ENCODE results near the gene RIPPLY1.
"Not testable (repeated sequence)": the region's sequence is repeated elsewhere in the genome, so short reads cannot be mapped to it uniquely, and the experiment has no call there.

The RIPPLY1 gene

GRCh38 chrX:106906361-106906760 lies 3.2 kb upstream of the RIPPLY1 start:
- no peak for DNase-seq (ENCODE audit: low read depth)

- no peak for DNase-seq (ENCODE audit: low read depth)
These were observed 2.0 kb upstream of the RIPPLY1 start for GRCh38 chrX:106905064-106905708.

GRCh38 chrX:106903856-106904528 lies 851 bp upstream of the RIPPLY1 start:
- no peak for DNase-seq (ENCODE audit: low read depth)

- DNase-seq (ENCODE audit: low read depth): no peak
These were observed 457 bp downstream of the RIPPLY1 start for GRCh38 chrX:106902684-106903083.

GRCh38 chrX:106901781-106902219 lies 1.3 kb downstream of the RIPPLY1 start:
- DNase-seq (ENCODE audit: low read depth): no peak

GRCh38 chrX:106901341-106901740 lies 1.8 kb downstream of the RIPPLY1 start:
- DNase-seq (ENCODE audit: low read depth): no peak

GRCh38 chrX:106899841-106900240 lies 3.3 kb downstream of the RIPPLY1 start:
- DNase-seq (ENCODE audit: low read depth): no peak

GRCh38 chrX:106899276-106899675 lies 3.9 kb downstream of the RIPPLY1 start:
- DNase-seq (ENCODE audit: low read depth): no peak

- DNase-seq (ENCODE audit: low read depth): no peak
These were observed 4.7 kb downstream of the RIPPLY1 start for GRCh38 chrX:106898462-106898861.

GRCh38 chrX:106897259-106897658 lies 5.9 kb downstream of the RIPPLY1 start:
- peak; percentile 38 for DNase-seq (ENCODE audit: low read depth)

- peak; percentile 51 for DNase-seq (ENCODE audit: low read depth)
These were observed 8.1 kb downstream of the RIPPLY1 start for GRCh38 chrX:106894978-106895452.

GRCh38 chrX:106894392-106894909 lies 8.7 kb downstream of the RIPPLY1 start:
- peak; percentile 50 for DNase-seq (ENCODE audit: low read depth)

- no peak for DNase-seq (ENCODE audit: low read depth)
These were observed 11.2 kb downstream of the RIPPLY1 start for GRCh38 chrX:106891762-106892460.

- no peak for DNase-seq (ENCODE audit: low read depth)
These were observed 13.7 kb downstream of the RIPPLY1 start for GRCh38 chrX:106889468-106889867.

GRCh38 chrX:106875151-106875550 lies 28.0 kb downstream of the RIPPLY1 start:
- DNase-seq (ENCODE audit: low read depth): no peak

GRCh38 chrX:106874075-106874474 lies 29.1 kb downstream of the RIPPLY1 start:
- DNase-seq (ENCODE audit: low read depth): no peak

GRCh38 chrX:106872796-106873195 lies 30.3 kb downstream of the RIPPLY1 start:
- not testable (repeated sequence) for DNase-seq (ENCODE audit: low read depth)

- DNase-seq (ENCODE audit: low read depth): no peak
These were observed 39.4 kb downstream of the RIPPLY1 start for GRCh38 chrX:106863697-106864096.

- DNase-seq (ENCODE audit: low read depth): no peak
These were observed 40.0 kb downstream of the RIPPLY1 start for GRCh38 chrX:106862972-106863688.
